Stimulated activated CD4-positive, alpha-beta T cell treated with anti-CD3 and anti-CD28 coated beads, Interleukin-4, amount 100 ng/mL, for 1 hour (primary cell): ENCODE results near the gene UNC119B.

Experiments
- DNase-seq: peaks from one replicate; pipeline ENCODE4 v3.0.0-alpha.2; 2020

Gene UNC119B

DNA sequence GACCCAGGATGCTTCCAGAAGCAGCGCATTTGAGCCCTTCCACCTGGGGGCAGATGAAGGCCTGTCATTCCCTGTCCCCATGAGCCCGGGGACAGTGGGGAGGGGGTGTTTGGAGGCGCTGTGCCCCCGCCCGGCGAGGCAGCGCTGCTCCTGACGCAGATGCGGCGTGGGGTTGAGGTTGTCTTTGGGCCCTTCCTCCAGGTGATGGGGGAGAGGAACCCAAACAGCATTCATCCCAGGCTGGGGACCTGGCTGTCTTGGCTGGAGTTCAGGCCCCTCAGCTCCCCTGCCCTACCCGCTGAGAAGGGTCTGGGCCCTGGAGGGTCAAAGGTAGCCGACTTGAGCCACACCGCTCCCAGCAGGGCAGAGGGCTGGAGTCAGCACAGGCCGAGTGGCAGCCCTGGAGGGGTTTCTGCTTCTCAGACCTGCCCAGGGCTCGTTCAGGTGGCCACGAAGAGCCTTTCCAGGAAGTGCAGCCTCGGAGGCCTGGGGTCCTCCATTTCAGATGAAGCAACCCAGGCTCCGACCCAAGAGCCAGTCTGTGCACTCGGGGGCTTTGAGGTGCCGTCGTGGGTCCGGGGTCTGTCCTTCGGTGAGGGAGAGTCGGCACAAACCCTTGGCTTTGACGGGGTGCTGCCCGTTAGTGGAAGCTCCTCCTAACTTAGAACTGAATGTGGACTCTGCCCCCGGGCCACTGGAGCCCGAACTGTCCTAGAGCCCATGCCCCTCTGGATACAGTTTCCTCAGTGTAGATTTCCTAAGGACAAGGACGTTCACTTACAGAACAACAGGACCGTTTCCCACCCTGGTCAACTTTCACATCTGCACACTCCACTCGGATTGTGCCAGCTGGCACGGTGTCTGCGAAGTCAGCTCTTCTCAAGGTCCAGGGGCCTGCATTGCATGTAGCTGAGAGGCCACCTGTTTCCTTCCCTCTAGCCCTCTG lies 31.5 kb downstream of the UNC119B start:
- no peak for DNase-seq

- no peak for DNase-seq
These were observed 34.8 kb downstream of the UNC119B start for GRCh38 chr12:120744922-120745493.

- DNase-seq: no peak
These were observed 38.0 kb downstream of the UNC119B start for GRCh38 chr12:120748242-120748641.

DNA sequence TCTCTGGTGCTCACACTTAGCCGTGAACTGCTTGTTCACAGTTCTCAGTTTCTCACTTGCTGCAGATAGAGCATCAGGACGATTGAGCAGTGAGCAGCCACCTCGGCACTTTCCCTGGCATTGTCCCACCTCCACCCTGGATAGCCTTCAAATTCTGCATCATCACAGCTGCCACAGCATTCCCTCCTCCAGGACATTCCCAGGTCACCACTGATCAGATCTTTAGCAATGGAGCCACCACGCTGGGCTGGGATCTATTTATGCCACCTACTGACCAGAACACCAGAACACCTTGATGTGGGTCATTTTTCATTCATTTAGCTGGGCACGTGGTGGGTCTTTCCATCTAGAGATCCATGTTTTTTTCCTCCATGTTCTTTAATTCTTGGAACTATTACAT lies 39.0 kb downstream of the UNC119B start:
- DNase-seq: no peak

DNA sequence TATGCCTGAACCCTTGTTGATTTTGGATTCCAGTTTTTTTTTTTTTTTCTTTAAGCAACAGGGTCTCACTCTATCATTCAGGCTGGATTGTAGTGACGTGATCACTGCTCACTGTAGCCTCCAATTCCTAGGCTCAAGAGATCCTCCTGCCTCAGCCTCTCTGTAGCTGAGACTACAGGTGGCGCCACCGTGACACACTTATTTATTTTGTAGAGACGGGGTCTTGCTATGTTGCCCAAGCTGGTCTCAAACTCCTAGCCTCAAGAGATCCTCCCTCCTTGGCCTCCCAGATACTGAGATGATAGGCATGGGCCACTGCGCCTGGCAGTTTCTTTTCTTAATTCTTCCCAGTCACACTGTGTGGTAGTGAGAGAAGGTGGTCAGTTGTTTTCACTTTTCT lies 40.5 kb downstream of the UNC119B start:
- DNase-seq: no peak

GRCh38 chr12:120751389-120751788 lies 41.1 kb downstream of the UNC119B start:
- no peak for DNase-seq

DNA sequence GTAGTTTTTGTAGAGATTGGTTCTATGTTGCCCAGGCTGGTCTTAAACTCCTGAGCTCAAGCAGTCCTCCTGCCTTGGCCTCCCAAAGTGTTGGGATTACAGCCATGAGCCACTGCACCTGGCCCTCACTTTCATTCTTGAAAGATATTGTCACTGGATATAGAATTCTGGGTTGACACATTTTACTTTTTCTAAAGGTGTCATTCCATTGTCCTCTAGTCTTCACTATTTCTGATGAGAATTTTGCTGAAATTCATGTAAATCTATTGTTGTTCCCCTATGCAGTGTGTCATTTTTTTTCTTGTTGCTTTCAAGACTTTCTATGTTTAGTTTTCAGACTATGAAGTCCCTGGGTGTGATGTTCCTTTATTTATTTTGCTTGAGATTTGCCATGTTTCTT lies 44.5 kb downstream of the UNC119B start:
- no peak for DNase-seq

DNA sequence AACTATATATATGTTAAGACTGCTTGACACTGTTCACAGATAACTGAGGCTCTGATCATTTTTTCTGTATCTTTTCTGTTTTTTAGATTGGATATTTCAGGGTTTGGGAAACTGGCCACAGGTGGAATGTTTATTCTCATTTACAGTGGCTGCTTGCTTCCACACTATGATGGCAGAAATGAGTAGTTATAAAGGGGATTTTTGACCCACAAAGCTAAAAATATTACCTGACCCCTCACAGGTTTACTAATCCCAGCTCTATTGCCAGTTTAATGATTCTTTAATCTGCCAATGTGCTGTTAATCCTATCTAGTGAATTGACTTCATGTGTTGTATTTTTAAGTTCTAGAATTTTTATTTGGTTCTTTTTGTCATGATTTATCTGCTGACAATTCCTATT lies 45.0 kb downstream of the UNC119B start:
- DNase-seq: no peak

DNA sequence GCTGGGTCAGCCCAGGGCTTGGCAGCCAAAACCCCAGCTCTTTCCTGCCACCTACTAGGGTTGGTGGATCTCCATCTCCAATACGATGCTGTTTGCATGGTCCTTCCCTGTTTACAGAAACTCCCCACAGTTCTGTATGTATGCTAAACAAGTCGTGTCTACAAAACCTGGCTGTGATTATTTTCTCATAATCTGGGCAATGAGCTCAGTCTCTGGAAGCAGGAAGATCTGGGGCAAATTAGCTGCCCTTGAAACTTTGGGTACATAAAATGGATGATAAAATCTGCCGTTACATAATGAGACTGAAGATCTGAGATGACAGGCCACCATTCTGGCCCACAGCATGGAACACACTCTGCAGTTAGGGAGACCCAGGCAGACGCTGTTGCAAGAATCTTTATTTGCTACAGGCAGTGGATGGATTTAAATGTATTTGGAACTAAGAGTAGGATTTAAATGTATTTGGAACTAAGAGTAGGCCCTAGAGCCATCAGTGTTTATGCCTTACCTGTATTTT lies 47.0 kb downstream of the UNC119B start:
- no peak for DNase-seq

DNA sequence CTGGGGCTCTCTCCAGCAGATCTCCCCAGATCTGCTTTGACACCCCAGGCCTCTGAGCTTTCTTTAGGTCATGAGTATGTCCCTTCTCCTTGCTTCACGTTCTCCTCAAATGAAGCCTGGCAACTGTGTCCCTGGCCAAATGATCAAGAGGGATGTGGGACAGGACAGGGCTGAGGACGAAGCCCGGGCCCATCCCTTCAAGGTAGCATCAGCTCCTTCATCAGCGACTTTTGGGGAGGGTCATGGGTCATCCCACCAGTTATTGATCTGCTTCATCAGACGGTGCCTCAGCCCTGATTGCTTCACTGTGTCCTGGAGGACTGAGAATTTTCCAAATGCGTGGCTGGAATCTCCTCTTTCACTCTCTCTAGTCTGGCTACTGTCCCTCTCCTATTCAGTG lies 47.7 kb downstream of the UNC119B start:
- no peak for DNase-seq

GRCh38 chr12:120758798-120759590 lies 48.7 kb downstream of the UNC119B start:
- no peak for DNase-seq

- DNase-seq: no peak
These were observed 49.5 kb downstream of the UNC119B start for GRCh38 chr12:120759591-120760348.

DNA sequence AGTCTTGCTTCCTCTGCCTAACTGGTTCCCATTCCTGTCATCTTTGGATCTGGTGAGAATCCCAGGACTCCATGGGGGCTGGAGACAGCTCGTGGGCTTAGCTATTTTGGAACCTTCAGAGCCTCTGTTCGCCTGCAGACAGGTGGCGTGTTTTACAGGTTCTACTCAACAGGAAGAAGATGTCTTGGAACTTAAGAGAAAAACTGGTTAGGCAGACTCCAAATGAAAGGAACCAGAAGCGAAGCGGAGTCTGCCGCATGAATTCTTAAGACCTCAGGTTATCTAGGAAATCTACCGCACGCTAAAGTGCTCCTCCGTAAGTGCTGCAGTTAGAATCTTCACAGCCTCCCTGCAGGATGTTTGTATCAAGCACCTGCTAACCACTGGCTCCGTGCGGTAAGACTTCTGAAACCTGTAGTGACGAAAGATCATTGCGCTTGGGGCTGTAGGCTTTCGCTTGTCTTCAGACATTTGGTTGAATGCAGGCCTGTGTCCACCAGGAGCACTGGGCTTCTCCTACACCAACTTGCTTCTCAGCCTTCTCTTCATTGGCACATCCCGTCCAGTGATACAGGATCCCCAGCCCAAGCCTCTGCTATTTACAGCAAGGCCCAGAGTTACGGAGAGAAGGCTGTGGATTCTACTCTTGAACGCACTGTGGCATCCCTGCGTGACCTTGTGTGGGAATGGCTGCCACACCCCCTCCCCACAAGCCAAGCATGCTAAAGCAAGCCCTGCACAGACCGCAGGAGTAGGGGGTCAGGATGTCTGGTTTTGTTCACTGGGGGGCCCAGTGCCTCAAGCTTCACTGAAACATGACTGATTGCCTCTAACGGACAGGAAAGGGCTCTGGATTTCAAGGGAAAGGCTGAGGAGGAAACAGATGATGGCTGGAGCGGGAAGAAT lies 50.3 kb downstream of the UNC119B start:
- no peak for DNase-seq

DNA sequence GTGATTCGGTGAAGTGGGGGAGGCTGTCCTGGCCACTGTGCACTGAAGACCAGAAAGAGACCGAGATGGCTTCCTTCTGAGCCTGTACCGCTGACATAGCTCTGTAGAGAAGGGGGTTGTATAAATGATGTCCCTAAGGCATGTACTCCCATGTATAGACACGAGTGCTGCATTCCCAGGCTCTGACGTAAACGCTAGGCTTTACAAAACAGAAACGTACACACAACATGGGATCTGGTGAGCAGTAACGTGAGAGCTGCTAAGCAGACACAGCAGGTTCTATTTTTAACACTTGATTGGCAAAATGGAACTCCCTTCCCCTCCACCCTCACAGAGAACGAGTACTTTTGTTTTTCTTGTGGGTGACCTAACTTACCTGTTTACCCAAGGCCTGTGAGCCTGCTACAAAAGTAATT lies 51.3 kb downstream of the UNC119B start:
- no peak for DNase-seq

- no peak for DNase-seq
These were observed 51.8 kb downstream of the UNC119B start for GRCh38 chr12:120762086-120762485.

GRCh38 chr12:120763250-120763649 lies 53.0 kb downstream of the UNC119B start:
- no peak for DNase-seq

DNA sequence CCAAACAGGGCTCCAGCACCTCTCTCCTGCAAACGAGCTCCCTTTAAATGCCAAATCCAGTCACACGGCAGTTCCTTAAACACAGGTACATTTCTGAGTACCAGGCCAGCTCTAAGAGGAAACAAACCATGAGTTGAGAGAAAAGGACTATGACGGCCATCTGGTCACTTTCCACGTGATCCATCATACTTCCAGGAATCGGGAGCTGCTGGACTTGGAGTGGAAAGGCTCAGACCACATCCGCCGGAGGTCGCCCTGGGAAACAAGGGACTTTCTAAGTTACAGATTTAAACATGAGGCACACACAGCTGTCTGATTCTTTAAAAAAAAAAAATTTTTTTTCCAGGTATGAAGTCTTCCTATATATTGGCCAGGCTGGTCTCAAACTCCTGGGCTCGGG lies 54.6 kb downstream of the UNC119B start:
- no peak for DNase-seq

- no peak for DNase-seq
These were observed 56.3 kb downstream of the UNC119B start for GRCh38 chr12:120766566-120766965.

DNA sequence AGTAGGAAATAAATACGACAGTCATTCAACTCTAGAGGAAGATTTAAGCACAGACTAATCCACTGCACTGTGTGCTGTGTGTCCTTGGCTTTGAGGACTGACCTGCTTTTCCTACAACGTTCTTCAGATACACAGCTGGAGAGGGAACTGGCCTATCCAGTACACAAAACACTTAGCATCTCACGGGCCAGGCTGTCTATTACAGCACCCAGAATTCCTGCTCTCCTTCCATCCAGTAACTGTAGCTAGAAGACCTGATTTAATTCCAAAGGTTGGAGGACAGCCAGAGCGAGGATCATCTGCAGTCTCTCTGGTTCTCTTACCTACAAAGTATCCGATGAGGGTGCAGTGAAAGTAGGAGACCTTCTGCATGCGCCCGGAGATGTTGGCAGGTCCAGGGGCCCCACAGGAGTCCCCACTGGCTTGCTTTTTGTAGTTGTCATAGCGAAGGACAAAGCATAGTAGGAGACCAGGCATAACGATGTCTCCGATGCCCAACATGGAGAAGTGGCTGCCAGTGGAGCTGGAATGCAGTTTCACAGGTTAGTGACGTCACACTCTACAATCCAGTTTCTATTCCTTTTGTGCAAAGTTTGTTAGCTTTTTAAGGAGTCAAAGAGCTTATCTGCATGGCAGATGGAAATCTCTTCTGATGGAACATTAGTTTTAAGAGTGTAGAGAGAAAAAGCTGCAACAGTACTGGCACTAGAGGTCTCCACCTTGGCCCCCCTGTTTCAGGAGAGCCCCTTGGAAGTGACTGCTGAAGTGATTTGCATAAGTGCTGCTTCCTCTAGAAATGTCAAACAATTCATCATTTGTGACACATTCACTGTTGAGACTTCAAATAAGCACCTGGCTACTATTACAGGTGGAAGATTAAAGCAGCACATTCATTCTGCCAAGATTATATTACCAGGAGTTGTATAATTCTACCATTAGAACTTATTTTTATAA lies 57.1 kb downstream of the UNC119B start:
- no peak for DNase-seq

DNA sequence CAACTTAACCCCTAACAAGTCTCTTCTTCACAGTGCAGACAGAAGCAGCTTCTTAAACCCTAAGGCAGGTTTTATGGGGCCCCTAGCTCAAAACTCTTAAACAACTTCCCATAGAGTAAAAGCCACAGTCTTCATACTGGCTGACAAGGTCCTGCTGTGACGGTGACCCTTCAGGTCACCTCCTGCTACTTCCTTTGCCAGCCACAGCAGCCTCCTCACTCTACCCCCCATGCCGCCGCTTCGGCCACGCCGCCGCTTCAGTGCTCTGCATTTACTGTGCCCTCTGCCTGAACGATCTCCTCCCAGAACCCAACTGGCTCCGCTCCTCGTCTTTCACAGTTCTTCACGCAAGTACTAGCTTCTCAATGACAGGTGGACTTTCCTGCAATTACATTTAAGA lies 60.8 kb downstream of the UNC119B start:
- no peak for DNase-seq
